HepG2 (cell line): ENCODE results near the gene HMCN2. TPM values are rescaled to one million over a fixed set of nuclear protein-coding genes. Genes with fewer than 3 reads are reported as not detected.

ENCODE experiments used
- ATAC-seq: fragments of 200-7000 bp; cut with Tn5 transposase; 3 replicates; pipeline ENCODE4 v1.9.1; 2020; ENCODE audit warnings: mild to moderate bottlenecking, moderate library complexity
- BruUV-seq: library from RNA; stranded (reverse); fragments of 400-500 nt; replicated peaks from 2 replicates; lab custom pipeline; 2021; lab: Mats Ljungman, UMichigan
- CTCF ChIA-PET: fragments of 300-600 bp; formaldehyde crosslinking; extraction: SDS; loops from one replicate; lab custom pipeline; 2021; ENCODE audit warnings: low total read pairs, inconsistent platforms, low intra/inter-chr PET ratio; lab: Yijun Ruan, JAX
- POLR2A ChIA-PET: fragments of 350-600 bp; sonication (Branson Sonifier 250); formaldehyde crosslinking; loops from one replicate; lab custom pipeline; 2020; ENCODE audit warnings: antibody characterized with exemption, inconsistent platforms; lab: Yijun Ruan, JAX
- DNase-seq: peaks from one replicate; pipeline ENCODE4 v3.0.0-alpha.2; 2015; ENCODE audit warnings: low spot score
- FAIRE-seq: peaks from 3 replicates; lab custom pipeline; 2011; peaks lifted over from hg19 to GRCh38; lab: Jason Lieb, UNC
- H2AFZ ChIP-seq: one replicate; pipeline ENCODE4 v1.6.1; 2011; ENCODE audit warnings: low read length, inconsistent platforms
- H3K27ac ChIP-seq: fragments of 300-600 bp; 3 replicates; pipeline ENCODE4 v1.8.0; 2011; ENCODE audit warnings: mixed run types, mild to moderate bottlenecking, mixed read lengths, low read length, inconsistent platforms; ENCODE audit not compliant: insufficient read depth; ENCODE audit errors: extremely low read length
- H3K27me3 ChIP-seq, 2 experiments: fragments of 200-600 bp in 1 of 2; 2 replicates in 1 of 2; 3 replicates in 1 of 2; pipeline versions ENCODE4 v1.6.0 to v1.8.0; 2011; ENCODE audit warnings: low read length in 2 of 2, mild to moderate bottlenecking in 2 of 2, moderate library complexity in 2 of 2, inconsistent platforms in 1 of 2; ENCODE audit not compliant: insufficient read depth in 2 of 2, control insufficient read depth in 1 of 2
- H3K36me3 ChIP-seq, 2 experiments: fragments of 200-600 bp in 1 of 2; replicated peaks in 1 of 2; 2 replicates in 1 of 2; 3 replicates in 1 of 2; pipeline versions ENCODE4 v1.5.1 to v1.8.0; 2011; ENCODE audit warnings: low read length in 2 of 2, inconsistent platforms in 1 of 2; ENCODE audit not compliant: insufficient read depth in 2 of 2, control insufficient read depth in 1 of 2
- H3K4me1 ChIP-seq: 2 replicates; pipeline ENCODE4 v1.5.1; 2012; ENCODE audit warnings: low read length, inconsistent platforms; ENCODE audit not compliant: insufficient read depth
- H3K4me2 ChIP-seq: 2 replicates; pipeline ENCODE4 v1.6.0; 2011; ENCODE audit warnings: low read depth, low read length, inconsistent platforms
- H3K4me3 ChIP-seq, 3 experiments: fragments of 200-600 bp in 1 of 3; sonication (generic), shearing (Covaris generic) in 1 of 3; replicated peaks in 1 of 3; 2 replicates each; pipeline ENCODE4 v1.5.1; 2011 to 2016; ENCODE audit warnings: low read length in 3 of 3, inconsistent platforms in 2 of 3, low read depth in 2 of 3, mild to moderate bottlenecking in 2 of 3, control low read depth in 1 of 3, mixed read lengths in 1 of 3; ENCODE audit not compliant: insufficient read depth in 1 of 3
- H3K79me2 ChIP-seq: one replicate; pipeline ENCODE4 v1.6.1; 2011; ENCODE audit warnings: low read length, inconsistent platforms; ENCODE audit not compliant: insufficient read depth
- H3K9ac ChIP-seq: 2 replicates; pipeline ENCODE4 v1.6.0; 2011; ENCODE audit warnings: mild to moderate bottlenecking, low read depth, low read length, inconsistent platforms; ENCODE audit not compliant: insufficient read depth
- H3K9me3 ChIP-seq: 2 replicates; pipeline ENCODE4 v1.5.1; 2012; ENCODE audit warnings: mild to moderate bottlenecking, low read length
- H4K20me1 ChIP-seq: 2 replicates; pipeline ENCODE4 v1.6.0; 2011; ENCODE audit warnings: inconsistent platforms, mild to moderate bottlenecking, low read length, moderate library complexity; ENCODE audit not compliant: insufficient read depth
- AKAP8 ChIP-seq: sonication (generic); formaldehyde crosslinking; IDR thresholded peaks from 2 replicates; pipeline ENCODE4 v1.5.1; 2020; ENCODE audit warnings: mild to moderate bottlenecking, missing genetic modification reagents
- GLI4 ChIP-seq: sonication (generic); formaldehyde crosslinking; IDR thresholded peaks from 2 replicates; pipeline ENCODE4 v1.5.1; 2020; ENCODE audit warnings: missing genetic modification reagents, mild to moderate bottlenecking, moderate library complexity, borderline replicate concordance
- HNF4A ChIP-seq: sonication (generic); formaldehyde crosslinking; IDR thresholded peaks from 2 replicates; pipeline ENCODE4 v1.4.0; 2020; ENCODE audit warnings: missing genetic modification reagents
- IKZF4 ChIP-seq: sonication (generic); formaldehyde crosslinking; IDR thresholded peaks from 2 replicates; pipeline ENCODE4 v1.5.1; 2020; ENCODE audit warnings: borderline replicate concordance, mild to moderate bottlenecking, low read depth, missing genetic modification reagents; ENCODE audit errors: not compliant biosample characterization
- NRL ChIP-seq: sonication (generic); formaldehyde crosslinking; IDR thresholded peaks from 2 replicates; pipeline ENCODE4 v1.5.0; 2020; ENCODE audit warnings: missing genetic modification reagents, mild to moderate bottlenecking, moderate library complexity, borderline replicate concordance
- REST ChIP-seq, 2 experiments: IDR thresholded peaks; 2 replicates each; pipeline ENCODE4 v1.6.1; 2011 to 2012; ENCODE audit warnings: low read length in 2 of 2, borderline replicate concordance in 1 of 2, low read depth in 1 of 2, mild to moderate bottlenecking in 1 of 2, moderate library complexity in 1 of 2
- RFX1 ChIP-seq: fragments of 450-650 bp; IDR thresholded peaks from 2 replicates; pipeline ENCODE4 v1.6.1; 2017
- SIN3A ChIP-seq: IDR thresholded peaks from 2 replicates; pipeline ENCODE4 v1.6.1; 2011; ENCODE audit warnings: low read depth, mild to moderate bottlenecking, control low read depth, low read length, borderline replicate concordance
- SYNCRIP ChIP-seq: fragments of 200-400 bp; formaldehyde crosslinking; IDR thresholded peaks from 2 replicates; pipeline ENCODE4 v1.6.1; 2018; ENCODE audit warnings: mild to moderate bottlenecking, low read depth, low read length; ENCODE audit not compliant: insufficient read depth
- TARDBP ChIP-seq: sonication (generic); formaldehyde crosslinking; IDR thresholded peaks from 2 replicates; pipeline ENCODE4 v1.8.0; 2022; ENCODE audit warnings: mild to moderate bottlenecking, missing genetic modification reagents
- ZMYM4 ChIP-seq: sonication (generic); formaldehyde crosslinking; IDR thresholded peaks from 2 replicates; pipeline ENCODE4 v1.8.1; 2023; ENCODE audit warnings: mild to moderate bottlenecking, missing genetic modification reagents
- ZNF468 ChIP-seq: sonication (generic); formaldehyde crosslinking; IDR thresholded peaks from 2 replicates; pipeline ENCODE4 v1.8.0; 2022; ENCODE audit warnings: mild to moderate bottlenecking, moderate library complexity, missing genetic modification reagents
- ZNF484 ChIP-seq: sonication (generic); formaldehyde crosslinking; IDR thresholded peaks from 2 replicates; pipeline ENCODE4 v1.5.1; 2020; ENCODE audit warnings: mild to moderate bottlenecking, low read depth, missing genetic modification reagents, borderline replicate concordance
- WGBS: methylation state at CpG from one replicate; pipeline ENCODE4 v1.1.6; 2017; ENCODE audit warnings: low lambda C conversion rate; 5-methylcytosine and 5-hydroxymethylcytosine counted together
- in situ Hi-C: cut with HindIII; loops from 2 replicates; pipeline ENCODE4 v1.10.0; 2017; ENCODE audit warnings: low pct_unique_long_range_greater_than_20kb; ENCODE audit not compliant: extremely low pct_ligation_motif_present
- intact Hi-C: fragments of 100-400 bp; cut with micrococcal nuclease; formaldehyde crosslinking; loops from one replicate; pipeline ENCODE4 v1.10.0; 2022; ENCODE audit not compliant: unreplicated experiment
- polyA plus RNA-seq, 8 experiments: library from polyadenylated mRNA; depleted of rRNA in 3 of 8; stranded (reverse) in 7 of 8; unstranded in 1 of 8; fragments of >200 nt; fragmentation: Illumina TruSeq in 4 of 8; extraction: Trizol in 4 of 8; gene quantifications; 2 replicates each; pipeline versions ENCODE4 v1.2.1 to v1.2.3, GENCODE V29; 2011 to 2016; ENCODE audit warnings: low read depth in 4 of 8, missing spikeins in 1 of 8, mixed read lengths in 1 of 8; ENCODE audit not compliant: insufficient read depth in 1 of 8
- total RNA-seq, 5 experiments: library from RNA; depleted of rRNA; stranded (reverse); fragments of >200 nt; fragmentation: Illumina TruSeq; extraction: Trizol; gene quantifications; 2 replicates each; pipeline ENCODE4 v1.2.3, GENCODE V29; 2016; ENCODE audit warnings: low read depth in 1 of 5
- TF ChIP-seq, protein P1 (sequence below): sonication (generic); formaldehyde crosslinking; IDR thresholded peaks from 2 replicates; pipeline ENCODE4 v1.4.0; 2020; ENCODE audit warnings: missing genetic modification reagents, low read depth, mild to moderate bottlenecking, borderline replicate concordance
- TF ChIP-seq, protein P2 (sequence below): sonication (generic); formaldehyde crosslinking; IDR thresholded peaks from 2 replicates; pipeline ENCODE4 v1.5.0; 2020; ENCODE audit warnings: missing genetic modification reagents
- TF ChIP-seq, protein P3 (sequence below): sonication (generic); formaldehyde crosslinking; IDR thresholded peaks from 2 replicates; pipeline ENCODE4 v1.4.0; 2020; ENCODE audit warnings: missing genetic modification reagents

Gene HMCN2
- total and polyA plus RNA-seq, 2 of the 13 experiments (the other 11 are each of a cell fraction or from before 2014, with no cell fraction given), result 0.09 TPM; not detected in 1

DNA sequence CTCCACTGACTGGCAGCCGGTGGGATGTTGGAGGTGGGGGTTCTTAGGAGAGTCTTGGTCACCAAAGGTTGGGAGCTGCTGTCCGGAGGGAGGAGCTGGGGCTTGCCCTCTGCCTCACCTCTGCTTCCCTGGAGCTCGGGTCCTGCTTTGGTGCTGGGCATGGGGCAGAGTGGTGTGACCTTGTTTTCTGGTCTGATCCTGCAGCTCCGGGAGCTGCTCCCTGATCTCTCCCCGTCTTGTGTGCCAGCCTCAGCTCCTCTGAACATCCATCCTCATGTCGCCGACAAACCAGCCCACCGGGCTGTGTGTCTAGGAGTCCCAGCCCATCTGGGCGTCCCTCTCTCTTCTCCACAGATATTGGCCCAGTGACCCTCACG lies 18.7 kb downstream of the HMCN2 start:
- intact Hi-C loops, result no loop called here
- no peak for ATAC-seq
- Histone ChIP-seq H3K9me3 (no peaks in the 10 kb centered on the region), H3K4me1 (no peaks in the 10 kb centered on the region), H3K9ac (no peak overlapping the region), H3K4me3 (no peak overlapping the region), H4K20me1 (no peaks in the 10 kb centered on the region), H3K27ac (no peak overlapping the region), H3K4me2 (no peak overlapping the region), H3K79me2 (no peaks in the 10 kb centered on the region), H3K27me3 (peaks cover 6 to 52% of the 10 kb centered on the region in 2 experiments; a peak in 4 of 5 replicates), H2AFZ (no peak overlapping the region), H3K36me3 (no peaks in the 10 kb centered on the region)
- no peak for FAIRE-seq
- CTCF ChIA-PET, result no interaction called here
- POLR2A ChIA-PET, result no interaction called here
- DNase-seq, result no peak
- in situ Hi-C loops, result no loop called here
- TF ChIP-seq, protein P1, sequence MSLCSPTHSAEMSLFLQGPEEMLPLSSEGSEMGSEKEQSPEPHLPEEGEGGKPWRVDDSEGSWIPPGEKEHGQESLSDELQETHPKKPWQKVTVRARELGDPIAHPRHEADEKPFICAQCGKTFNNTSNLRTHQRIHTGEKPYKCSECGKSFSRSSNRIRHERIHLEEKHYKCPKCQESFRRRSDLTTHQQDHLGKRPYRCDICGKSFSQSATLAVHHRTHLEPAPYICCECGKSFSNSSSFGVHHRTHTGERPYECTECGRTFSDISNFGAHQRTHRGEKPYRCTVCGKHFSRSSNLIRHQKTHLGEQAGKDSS (CRISPR knock-in tag), result no peak
- TF ChIP-seq AKAP8 (CRISPR knock-in tag) (no peak), GLI4 (CRISPR knock-in tag) (no peak), HNF4A (no peak), ZMYM4 (CRISPR knock-in tag) (no peak), RFX1 (no peak), ZNF484 (CRISPR knock-in tag) (no peak), REST (IDR thresholded peaks at IDR 0.05; ENCODE audit: borderline replicate concordance in 1 of 2, low read depth in 1 of 2, low read length in 2 of 2) (no peak), SIN3A (no peak), TARDBP (CRISPR knock-in tag) (no peak), SYNCRIP (no peak), IKZF4 (no peak), NRL (CRISPR knock-in tag) (no peak), ZNF468 (CRISPR knock-in tag) (no peak)
- TF ChIP-seq, protein P2, sequence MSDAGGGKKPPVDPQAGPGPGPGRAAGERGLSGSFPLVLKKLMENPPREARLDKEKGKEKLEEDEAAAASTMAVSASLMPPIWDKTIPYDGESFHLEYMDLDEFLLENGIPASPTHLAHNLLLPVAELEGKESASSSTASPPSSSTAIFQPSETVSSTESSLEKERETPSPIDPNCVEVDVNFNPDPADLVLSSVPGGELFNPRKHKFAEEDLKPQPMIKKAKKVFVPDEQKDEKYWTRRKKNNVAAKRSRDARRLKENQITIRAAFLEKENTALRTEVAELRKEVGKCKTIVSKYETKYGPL (CRISPR knock-in tag), result no peak
- TF ChIP-seq, protein P3, sequence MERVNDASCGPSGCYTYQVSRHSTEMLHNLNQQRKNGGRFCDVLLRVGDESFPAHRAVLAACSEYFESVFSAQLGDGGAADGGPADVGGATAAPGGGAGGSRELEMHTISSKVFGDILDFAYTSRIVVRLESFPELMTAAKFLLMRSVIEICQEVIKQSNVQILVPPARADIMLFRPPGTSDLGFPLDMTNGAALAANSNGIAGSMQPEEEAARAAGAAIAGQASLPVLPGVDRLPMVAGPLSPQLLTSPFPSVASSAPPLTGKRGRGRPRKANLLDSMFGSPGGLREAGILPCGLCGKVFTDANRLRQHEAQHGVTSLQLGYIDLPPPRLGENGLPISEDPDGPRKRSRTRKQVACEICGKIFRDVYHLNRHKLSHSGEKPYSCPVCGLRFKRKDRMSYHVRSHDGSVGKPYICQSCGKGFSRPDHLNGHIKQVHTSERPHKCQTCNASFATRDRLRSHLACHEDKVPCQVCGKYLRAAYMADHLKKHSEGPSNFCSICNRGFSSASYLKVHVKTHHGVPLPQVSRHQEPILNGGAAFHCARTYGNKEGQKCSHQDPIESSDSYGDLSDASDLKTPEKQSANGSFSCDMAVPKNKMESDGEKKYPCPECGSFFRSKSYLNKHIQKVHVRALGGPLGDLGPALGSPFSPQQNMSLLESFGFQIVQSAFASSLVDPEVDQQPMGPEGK, result no peak
- WGBS, result 20% methylated on average over 9 of the region's 10 CpGs
- BruUV-seq, result no TSS peak
